H4 (cell line): ENCODE measurements around the gene MT1F. TPM values are rescaled to one million over a fixed set of nuclear protein-coding genes. Genes with fewer than 3 reads are reported as not detected.
A peak's percentile ranks its signal among the peaks of the same experiment; 100 is the strongest.
"Not testable (repeated sequence)": the region's sequence is repeated elsewhere in the genome, so short reads cannot be mapped to it uniquely, and the experiment has no call there.

Source experiments
- DNase-seq: peaks from one replicate; pipeline ENCODE4 v3.0.0-alpha.2; 2015; ENCODE audit warnings: low spot score
- total RNA-seq: library from RNA; depleted of rRNA; stranded (reverse); fragments of >200 nt; shearing (Covaris generic); gene quantifications from 2 replicates; pipeline ENCODE4 v1.2.3, GENCODE V29; 2014; rRNA removed

The MT1F gene
- 0.14 TPM in 1 of 2 replicates, not detected in the other for total RNA-seq

DNA sequence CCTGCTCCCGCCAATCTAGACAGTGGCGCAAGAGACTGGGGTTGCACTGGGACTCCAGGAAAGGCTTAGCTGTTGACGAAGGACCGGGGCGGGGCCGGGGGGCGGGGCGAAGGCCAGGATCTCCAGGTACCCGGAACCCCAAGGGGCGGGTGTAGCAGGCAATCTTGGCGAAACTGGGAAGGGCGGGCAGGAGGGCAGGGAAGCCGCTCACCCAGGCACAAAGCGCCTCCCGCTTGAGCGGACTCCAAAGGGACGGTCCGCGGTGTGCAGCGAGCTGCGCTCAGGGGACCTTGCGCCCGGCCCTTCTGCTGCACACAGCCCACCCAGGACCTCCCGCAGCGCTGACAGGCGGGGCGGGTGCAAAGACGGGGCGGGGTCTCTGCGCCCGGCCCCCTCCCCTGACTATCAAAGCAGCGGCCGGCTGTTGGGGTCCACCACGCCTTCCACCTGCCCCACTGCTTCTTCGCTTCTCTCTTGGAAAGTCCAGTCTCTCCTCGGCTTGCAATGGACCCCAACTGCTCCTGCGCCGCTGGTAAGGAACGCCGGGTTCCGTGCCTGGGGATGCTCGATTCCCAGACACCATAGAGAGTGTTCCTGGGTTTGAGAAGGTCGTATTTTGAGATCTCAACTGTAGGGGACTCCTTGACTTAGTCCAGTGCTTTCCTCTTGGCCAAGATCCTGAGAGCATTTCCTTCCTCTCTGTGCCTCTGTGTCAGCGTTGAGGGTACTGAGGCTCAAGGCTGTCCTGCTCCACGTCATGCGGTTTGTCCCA, at the start of gene MT1F:
MT1F (plus strand) TSS at position 405 of the 772 bp plus-strand sequence; CDS start at position 505, 100 bp downstream.
- DNase-seq = no peak

DNA sequence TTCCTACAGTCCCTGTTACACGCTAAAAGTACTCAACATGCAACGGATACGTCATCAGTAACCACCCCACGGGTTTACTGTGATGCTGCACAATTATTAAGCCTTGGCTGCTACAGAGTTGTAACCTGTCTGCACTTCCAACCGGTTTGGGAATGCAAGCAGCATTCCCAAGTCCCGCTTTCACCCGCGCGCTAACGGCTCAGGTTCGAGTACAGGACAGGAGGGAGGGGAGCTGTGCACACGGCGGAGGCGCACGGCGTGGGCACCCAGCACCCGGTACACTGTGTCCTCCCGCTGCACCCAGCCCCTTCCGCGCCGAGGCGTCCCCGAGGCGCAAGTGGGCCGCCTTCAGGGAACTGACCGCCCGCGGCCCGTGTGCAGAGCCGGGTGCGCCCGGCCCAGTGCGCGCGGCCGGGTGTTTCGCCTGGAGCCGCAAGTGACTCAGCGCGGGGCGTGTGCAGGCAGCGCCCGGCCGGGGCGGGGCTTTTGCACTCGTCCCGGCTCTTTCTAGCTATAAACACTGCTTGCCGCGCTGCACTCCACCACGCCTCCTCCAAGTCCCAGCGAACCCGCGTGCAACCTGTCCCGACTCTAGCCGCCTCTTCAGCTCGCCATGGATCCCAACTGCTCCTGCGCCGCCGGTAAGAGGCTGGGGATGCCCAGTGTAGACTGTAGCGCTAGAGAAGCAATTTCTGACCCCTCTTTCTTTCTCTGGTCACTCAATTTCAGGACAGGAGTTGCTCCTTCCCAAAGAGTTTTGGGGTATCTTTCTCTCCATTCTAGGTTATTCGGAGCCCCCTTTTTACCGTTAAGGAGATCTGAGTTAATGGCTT, 49.5 kb upstream of the MT1F start, which contains the start of gene MT2A:
MT2A (plus strand) TSS at position 542 of the 833 bp plus-strand sequence; CDS start at position 614, 72 bp downstream.
- DNase-seq = peak; percentile 95

DNA sequence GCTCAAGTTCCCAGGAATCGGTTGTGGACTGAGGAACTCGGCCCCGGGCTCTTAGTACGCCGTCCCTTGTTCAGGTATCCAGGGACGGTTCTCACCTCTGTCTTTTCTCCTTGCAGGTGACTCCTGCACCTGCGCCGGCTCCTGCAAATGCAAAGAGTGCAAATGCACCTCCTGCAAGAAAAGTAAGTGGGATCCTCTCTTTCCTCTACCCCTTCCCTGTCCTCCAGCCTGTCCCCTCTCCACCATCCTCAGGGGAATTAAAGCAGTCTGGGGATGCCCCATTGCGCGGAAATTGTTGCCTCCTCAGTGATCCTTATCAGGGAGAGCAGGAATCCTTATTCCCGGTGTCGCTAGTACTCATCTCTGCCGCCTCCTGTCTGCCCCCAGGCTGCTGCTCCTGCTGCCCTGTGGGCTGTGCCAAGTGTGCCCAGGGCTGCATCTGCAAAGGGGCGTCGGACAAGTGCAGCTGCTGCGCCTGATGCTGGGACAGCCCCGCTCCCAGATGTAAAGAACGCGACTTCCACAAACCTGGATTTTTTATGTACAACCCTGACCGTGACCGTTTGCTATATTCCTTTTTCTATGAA, 48.8 kb upstream of the MT1F start:
- no peak for DNase-seq

DNA sequence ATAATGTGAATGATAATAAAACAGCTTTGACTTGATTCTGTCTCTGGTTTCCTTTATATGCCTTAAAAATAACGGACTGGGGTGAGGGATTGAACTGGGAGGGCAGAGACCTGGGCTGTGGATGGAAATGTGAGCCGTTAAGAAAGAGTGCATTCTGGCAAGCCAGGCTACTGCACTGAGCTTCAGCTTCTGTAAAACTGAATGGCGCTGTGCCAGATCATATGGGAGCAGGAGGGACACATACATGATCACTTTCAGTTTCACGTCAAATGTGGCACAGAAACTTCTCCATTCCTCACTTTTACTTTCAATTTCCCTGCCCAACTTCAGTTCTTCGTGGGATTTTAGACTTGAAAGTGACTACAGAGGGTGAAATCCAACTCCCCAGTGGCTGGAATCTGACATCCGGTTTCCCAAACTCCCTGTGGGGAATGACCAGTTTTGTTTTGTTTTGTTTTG, 48.3 kb upstream of the MT1F start:
- DNase-seq = peak; percentile 91

DNA sequence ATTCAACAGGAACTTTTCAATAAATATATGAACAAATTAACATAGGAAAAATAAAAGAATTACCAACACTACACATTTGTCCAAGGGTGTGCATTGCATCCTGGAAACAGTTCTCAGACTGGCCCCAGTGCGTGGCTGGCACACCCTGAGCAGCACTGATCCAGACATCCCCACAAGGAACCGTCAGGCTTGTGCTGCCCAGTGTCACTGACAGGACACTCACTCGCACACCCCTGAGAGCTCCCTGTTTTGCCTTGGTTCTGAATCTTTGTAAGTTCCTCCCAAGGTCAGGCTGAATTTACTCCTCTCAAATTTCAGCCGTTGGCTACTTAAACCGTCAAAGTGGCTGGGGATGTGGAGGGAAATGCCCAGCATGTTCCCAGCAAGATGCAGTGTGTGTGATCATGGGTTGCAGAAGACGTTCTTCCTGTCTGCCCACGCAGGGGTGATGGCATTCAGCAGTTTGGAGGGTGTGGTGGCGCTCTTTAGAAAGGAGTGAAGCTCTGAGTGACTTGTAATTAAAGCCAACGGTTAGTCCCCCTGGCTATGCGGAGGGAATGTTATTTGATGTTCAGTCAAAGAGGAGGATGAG, 47.6 kb upstream of the MT1F start:
- peak; percentile 75 for DNase-seq

DNA sequence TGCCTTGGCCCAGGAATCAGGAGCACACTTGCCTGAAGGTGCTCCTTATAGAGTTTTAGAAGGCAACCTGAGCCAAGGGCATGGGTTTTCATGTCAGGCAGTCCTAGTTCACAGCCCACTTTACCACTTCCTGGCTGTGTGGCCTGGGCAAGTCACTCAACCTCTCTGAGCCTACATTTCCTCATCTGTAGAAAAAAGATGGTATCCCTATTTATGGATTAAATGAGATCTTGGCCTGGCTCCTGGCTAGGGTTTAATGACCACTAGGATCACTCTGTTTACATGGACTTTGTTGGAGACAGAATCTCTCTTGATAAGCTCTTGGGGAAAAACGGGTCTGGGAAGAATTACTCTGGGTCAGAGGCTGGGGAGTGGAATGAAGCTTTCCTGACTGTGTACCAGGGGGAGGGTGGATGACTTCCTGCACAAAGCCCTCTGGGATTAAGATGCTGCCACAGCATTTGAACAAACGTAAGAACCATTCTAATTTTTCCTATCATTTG, 47.1 kb upstream of the MT1F start:
- DNase-seq = no peak

DNA sequence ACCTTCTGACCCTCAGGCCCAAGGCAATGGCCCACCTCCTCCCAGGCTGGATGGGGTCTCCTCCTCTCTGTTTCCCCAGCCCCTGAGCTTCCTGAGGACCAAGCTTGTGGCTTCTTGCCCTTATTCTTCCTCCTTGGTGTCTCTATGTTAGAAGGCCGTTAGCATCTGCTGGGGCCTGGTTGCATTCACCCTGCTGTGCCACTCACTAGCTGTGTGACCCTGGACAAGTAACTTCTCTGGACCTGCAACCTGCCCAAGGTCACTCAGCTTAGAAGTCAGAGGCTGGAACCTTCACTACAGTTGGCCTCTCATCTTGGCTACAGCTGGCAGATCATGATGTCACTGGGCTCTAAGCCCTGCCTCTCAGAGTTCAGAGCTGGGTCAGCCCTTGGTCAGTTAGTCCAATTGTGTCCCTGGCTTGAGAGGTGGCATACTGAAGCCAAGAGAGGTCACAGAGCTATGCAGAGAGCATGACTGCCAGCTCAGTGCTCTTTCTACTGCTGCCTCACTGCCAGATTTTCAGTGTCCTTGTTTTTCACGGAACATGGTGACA, 46.4 kb upstream of the MT1F start:
- peak; percentile 25 for DNase-seq

DNA sequence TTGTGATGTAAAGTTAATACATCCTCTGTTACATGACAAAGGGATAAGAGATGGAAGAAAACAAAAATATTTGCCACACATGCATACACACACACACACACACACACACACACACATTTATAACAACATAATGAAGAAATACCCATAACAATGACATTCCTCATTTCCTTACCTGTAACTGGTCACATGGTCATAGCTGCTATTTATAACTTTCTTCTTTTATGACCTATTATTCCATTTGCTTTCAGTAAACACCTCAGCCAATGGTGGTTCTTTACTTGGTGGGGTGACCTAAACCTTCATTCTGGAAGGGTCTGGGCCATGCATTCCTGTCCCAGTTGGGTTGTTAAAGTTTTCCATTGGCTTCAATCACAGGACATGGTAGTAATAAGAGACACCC, 44.1 kb upstream of the MT1F start:
- no peak for DNase-seq

DNA sequence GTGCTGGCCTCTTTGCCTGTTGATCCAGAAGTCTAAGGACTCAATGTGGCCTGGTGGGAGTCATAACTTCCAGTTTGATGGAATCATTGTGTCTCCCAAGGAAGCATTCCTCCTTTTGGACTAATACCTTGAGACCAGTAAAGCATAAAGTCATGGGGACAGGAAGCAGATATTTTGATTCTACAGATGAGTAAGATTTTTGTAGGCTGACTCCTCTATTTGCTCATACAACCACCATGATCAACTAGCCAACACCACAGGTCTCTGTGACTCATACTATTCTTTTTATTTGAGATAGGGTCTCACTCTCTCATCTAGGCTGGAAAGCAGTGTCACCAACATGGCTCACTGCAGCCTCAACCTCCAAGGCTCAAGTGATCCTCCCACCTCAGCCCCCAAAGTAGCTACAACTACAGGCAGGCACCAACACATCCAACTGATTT, 43.2 kb upstream of the MT1F start:
- no peak for DNase-seq

DNA sequence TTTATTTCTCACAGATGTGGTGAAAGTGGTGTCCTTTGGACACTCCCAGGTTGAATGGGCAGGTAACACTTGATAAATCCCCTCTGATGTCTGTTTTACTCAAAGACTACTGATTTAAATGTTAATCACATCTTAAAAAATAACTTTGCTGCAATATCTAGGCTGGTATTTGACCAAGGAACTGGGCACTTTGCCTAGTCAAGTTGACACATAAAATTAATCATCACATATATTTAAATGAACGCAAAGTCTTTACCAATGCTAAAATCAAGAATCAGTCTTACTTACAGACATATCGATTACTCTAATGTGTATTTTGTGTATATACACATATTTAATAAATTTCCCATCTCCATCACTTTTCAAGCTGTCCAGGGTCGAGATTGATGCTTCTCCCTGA, 42.4 kb upstream of the MT1F start:
- DNase-seq = no peak

DNA sequence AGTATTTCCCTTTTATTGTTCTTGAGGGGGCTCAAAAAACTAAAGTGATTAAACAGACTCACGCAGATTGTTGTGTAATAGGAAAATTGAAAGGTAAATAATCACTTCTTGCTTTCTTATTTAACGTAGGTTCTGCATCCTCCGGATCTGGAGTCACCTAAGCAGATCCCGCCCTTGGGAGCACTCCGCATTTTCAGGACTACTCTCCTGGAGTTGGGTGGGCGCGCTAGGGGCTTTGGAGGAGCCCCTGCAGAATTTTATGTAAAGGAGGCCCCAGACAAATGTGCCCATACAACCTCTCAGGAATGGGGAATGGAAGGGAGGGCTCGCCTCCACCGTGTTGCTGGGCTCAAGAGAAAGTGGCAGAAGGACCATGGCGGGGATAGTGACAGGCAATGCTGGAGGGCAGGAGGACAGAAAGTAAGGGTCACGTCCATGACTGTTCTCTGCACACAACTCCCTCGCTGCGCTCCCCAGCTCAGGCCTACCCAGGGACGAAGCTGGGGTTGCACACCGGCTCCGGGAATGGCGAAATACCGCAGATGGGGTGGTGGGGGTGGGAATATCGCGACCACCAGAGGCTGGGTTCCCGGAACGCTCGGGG, 41.0 kb upstream of the MT1F start:
- DNase-seq = no peak

DNA sequence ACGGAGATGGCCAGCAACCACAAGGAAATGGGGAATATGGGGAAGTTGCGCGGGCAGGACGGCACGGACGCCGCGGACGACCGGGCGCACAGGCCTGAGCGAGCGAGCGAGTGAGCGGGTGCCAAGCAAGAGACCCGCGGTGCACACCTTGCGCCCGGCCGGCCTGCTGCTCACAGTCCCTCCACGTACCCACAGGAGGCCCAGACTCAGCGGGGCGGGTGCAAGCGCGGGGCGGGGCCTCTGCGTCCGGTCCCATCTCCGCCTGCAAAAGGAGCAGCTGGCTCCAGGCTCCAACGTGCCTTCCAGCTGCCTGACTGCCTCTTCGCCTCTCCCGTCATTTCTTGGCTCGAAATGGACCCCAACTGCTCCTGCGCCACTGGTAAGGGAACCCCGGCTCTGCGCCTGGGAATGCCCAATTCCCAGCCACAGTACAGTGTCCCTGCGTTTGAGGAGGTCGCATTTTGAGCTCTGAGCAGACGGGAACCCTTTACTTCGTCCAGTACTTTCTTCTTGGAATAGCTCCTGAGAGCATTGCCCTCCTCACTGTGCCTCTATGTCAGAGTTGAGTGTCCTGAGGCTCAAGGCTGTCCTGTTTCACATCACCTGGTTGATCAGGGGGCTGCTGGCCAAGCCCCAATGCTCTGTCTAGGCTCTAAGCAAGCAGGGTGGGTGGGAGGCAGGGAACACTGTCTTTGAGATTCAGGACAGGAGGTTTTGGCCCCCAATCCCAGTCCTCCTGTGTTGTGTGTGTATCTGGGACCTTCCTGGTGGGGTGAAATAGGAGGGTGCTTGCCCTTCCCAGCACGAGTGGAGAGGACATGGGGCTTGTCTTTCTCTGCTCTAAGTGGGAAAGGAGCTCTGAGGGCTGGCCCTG, 40.3 kb upstream of the MT1F start:
- DNase-seq = no peak

DNA sequence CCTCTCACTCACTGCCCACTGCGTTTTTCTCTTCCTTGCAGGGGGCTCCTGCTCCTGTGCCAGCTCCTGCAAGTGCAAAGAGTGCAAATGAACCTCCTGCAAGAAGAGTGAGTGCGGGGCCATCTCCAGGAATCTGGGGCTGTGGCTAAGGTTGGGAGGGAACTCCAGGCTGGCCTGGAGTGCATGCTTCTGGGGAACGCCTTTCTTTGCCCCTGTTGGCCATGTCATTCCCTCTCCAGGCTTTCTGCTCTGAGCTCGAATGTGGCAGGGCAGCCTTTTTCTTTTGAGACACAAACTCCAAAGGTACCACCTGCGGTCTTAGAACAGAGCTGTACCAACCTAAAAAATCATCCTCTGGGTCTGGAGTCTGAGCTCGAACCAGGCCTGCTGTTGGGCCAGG, 39.6 kb upstream of the MT1F start:
- DNase-seq = no peak

DNA sequence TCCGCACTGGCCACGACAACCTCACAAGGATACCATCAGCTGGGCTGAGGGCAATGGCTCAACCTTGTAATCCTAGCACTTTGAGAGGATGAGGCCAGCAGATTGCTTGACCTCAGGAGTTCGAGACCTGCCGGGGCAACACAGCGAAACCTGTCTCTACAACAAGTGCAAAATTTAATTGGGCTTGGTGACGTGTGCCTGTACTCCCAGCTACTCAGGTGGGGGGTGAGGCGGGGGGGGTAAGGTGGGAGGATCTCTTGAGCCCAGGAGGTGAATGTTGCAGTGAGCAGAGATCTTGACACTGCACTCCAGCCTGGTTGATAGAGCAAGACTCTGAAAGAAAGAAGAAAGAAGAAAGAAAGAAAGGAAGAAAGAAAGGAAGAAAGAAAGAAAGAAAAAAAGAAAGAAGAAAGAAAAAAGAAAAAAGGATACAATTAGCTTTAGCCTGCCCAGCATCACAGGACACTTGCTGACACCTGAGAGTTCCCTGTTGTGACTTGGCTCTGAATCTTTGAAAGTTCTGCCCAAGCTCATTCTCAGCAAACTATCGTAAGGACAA, 37.3 kb upstream of the MT1F start:
- no peak for DNase-seq

DNA sequence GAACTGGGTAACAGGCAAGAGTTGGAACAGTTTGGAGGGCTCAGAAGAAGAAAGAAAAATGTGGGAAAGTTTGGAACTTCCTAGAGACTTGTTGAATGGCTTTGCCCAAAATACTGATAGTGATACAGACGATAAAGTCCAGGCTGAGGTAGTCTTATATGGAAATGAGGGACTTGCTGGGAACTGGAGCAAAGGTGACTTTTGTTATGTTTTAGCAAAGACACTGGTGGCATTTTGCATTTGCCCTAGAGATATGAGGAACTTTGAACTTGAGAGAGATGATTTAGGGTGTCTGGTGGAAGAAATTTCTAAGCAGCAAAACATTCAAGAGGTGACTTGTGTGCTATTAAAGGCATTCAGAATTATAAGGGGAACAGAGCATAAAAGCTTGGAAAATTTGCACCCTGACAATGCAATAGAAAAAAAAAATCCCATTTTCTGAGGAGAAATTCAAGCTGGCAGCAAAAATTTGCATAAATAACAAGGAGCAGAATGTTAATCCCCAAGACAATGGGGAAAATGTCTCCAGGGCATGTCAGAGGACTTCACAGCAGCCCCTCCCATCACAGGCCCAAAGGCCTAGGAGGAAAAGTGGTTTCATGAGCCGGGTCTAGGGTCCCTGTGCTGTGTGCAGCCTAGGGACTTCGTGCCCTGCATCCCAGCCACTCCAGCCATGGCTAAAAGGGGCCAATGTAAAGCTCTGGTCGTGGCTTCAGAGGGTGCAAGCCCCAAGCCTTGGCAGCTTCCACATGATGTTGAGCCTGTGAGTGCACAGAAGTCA, 35.9 kb upstream of the MT1F start:
- DNase-seq = not testable (repeated sequence)

DNA sequence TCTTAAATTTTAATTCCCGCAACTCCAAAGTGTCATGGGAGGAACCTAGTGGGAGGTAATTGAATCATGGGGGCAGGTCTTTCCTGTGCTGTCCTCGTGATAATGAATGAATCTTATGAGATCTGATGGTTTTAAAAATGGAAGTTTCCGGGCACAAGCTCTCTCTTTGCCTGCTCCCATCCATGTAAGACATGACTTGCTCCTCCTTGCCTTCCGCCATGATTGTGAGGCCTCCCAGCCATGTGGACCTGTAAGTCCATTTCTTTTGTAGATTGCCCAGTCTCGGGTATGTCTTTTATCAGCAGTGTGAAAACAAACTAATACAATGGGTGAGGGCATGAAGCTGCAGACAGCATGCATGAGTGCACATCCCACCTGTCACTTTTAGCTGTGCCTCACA, 34.6 kb upstream of the MT1F start:
- not testable (repeated sequence) for DNase-seq

DNA sequence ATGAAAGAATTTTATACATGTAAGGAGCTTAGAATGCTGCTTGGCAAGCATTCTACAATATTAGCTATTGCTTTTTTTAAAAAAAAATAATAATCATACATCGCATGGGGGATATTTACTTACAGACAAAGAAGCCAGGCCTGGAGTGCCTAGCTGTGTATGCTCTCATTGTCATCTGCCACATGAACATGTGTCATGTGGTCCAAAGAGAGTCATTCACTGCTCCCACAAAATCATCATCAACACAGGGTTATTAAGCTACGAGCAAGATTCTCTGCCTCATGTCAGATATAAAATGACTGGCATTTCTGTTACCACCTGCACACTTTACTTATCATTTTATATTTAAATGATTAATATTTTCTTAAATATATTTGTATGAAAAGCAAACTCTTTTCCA, 34.1 kb upstream of the MT1F start:
- DNase-seq = no peak

DNA sequence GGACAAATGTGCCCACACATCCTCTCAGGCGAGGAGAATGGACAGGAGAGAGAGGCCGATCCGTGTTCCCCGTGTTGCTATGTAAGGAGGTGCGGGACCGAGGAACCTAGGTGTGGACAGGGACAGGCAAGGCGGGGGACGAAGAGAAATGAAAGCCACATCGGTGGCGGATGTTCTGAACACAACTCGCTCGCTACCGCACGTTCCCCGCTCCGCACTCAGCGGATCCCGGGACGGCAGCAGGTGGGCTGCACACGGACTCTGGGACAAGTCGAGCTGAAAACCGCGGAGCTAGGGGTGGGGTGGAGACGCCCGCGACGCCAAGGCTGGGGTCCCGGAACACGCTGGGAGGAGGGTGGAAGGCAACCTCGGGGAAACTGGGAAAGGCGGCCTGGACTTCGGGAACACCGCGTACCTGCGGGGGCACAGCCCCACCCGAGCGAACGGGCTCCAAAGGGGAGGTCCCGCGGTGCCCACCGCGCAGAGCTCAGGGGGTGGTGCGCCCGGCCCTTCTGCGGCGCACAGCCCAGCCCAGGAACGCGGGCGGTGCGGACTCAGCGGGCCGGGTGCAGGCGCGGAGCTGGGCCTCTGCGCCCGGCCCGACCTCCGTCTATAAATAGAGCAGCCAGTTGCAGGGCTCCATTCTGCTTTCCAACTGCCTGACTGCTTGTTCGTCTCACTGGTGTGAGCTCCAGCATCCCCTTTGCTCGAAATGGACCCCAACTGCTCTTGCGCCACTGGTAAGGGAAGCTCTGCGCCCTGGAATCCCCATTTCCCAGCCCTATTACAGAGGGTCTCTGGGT, 32.4 kb upstream of the MT1F start, which contains the start of gene MT1E:
MT1E (plus strand) TSS at position 642 of the 803 bp plus-strand sequence; CDS start at position 713, 71 bp downstream.
- DNase-seq = no peak
